ENCODE data around the gene DCXR. TPM values are rescaled to one million over a fixed set of nuclear protein-coding genes. Genes with fewer than 3 reads are reported as not detected.

Gene DCXR
- total RNA-seq, 2 experiments from 2014 or later: 103 to 119 TPM

- ATAC-seq (ENCODE audit: poor library complexity): no peak
- no peaks in the 10 kb centered on the region for H3K4me1 ChIP-seq (ENCODE audit: insufficient read depth, low read length)
- H3K4me3 Mint-ChIP-seq: no peak overlapping the region
- H3K9me3 Mint-ChIP-seq: no peaks in the 10 kb centered on the region
- H3K36me3 Mint-ChIP-seq (ENCODE audit: low read depth): no peaks in the 10 kb centered on the region
- no peak overlapping the region for H3K4me3 ChIP-seq (ENCODE audit: low read length)
- no peak for TF ChIP-seq CTCF (IDR thresholded peaks at IDR 0.05)
- no peak overlapping the region for H3K27ac ChIP-seq (ENCODE audit: low read depth in 1 of 2, low read length in 2 of 2)
- H3K36me3 ChIP-seq (ENCODE audit: insufficient read depth, low read length): no peaks in the 10 kb centered on the region
- H3K27me3 Mint-ChIP-seq: no peaks in the 10 kb centered on the region
- H3K27ac Mint-ChIP-seq: no peak overlapping the region
- H3K9me3 ChIP-seq (ENCODE audit: control insufficient read depth in 1 of 2, insufficient read depth in 1 of 2, low read length in 2 of 2): no peaks in the 10 kb centered on the region
- no peak for DNase-seq
- intact Hi-C loops (cut with DNase I, micrococcal nuclease): no loop called here
- no peaks in the 10 kb centered on the region for H3K4me1 Mint-ChIP-seq (ENCODE audit: low read depth)
- POLR2A ChIA-PET: no interaction called here
- CTCF ChIA-PET: interaction anchor here (1.2 kb wide), 1 partner anchor 51 kb away, joined by 3 read pairs; no protein-coding TSS in a partner anchor
- H3K27me3 ChIP-seq (ENCODE audit: control insufficient read depth in 1 of 2, insufficient read depth in 2 of 2, low read length in 2 of 2): no peaks in the 10 kb centered on the region
Observed at GRCh38 chr17:82010575-82011525, 26.6 kb downstream of the DCXR start.

GRCh38 chr17:82009413-82009812 lies 28.1 kb downstream of the DCXR start:
- ChIA-PET POLR2A (no interaction called here), CTCF (interaction anchor here (0.8 to 1.2 kb wide), 2 partner anchors 10 to 50 kb away, joined by 3 read pairs; no protein-coding TSS in a partner anchor)
- no peaks in the 10 kb centered on the region for H3K9me3 Mint-ChIP-seq
- intact Hi-C loops (cut with DNase I, micrococcal nuclease): no loop called here
- H3K27ac ChIP-seq (ENCODE audit: low read depth in 1 of 2, low read length in 2 of 2): no peak overlapping the region
- no peaks in the 10 kb centered on the region for H3K36me3 ChIP-seq (ENCODE audit: insufficient read depth, low read length)
- no peak for TF ChIP-seq CTCF (IDR thresholded peaks at IDR 0.05)
- no peak for ATAC-seq (ENCODE audit: poor library complexity)
- H3K9me3 ChIP-seq (ENCODE audit: control insufficient read depth in 1 of 2, insufficient read depth in 1 of 2, low read length in 2 of 2): no peaks in the 10 kb centered on the region
- no peaks in the 10 kb centered on the region for H3K4me1 Mint-ChIP-seq (ENCODE audit: low read depth)
- no peak for DNase-seq
- no peak overlapping the region for H3K27ac Mint-ChIP-seq
- H3K27me3 ChIP-seq (ENCODE audit: control insufficient read depth in 1 of 2, insufficient read depth in 2 of 2, low read length in 2 of 2): no peaks in the 10 kb centered on the region
- no peaks in the 10 kb centered on the region for H3K27me3 Mint-ChIP-seq
- no peaks in the 10 kb centered on the region for H3K36me3 Mint-ChIP-seq (ENCODE audit: low read depth)
- H3K4me3 ChIP-seq (ENCODE audit: low read length): no peak overlapping the region
- H3K4me1 ChIP-seq (ENCODE audit: insufficient read depth, low read length): no peaks in the 10 kb centered on the region
- no peak overlapping the region for H3K4me3 Mint-ChIP-seq

- POLR2A ChIA-PET: no interaction called here
- Histone ChIP-seq H3K36me3 (ENCODE audit: insufficient read depth, low read length) (no peaks in the 10 kb centered on the region), H3K27me3 (ENCODE audit: control insufficient read depth in 1 of 2, insufficient read depth in 2 of 2, low read length in 2 of 2) (no peaks in the 10 kb centered on the region), H3K4me3 (ENCODE audit: low read length) (no peak overlapping the region), H3K4me1 (ENCODE audit: insufficient read depth, low read length) (no peaks in the 10 kb centered on the region), H3K27ac (ENCODE audit: low read depth in 1 of 2, low read length in 2 of 2) (no peak overlapping the region), H3K9me3 (ENCODE audit: control insufficient read depth in 1 of 2, insufficient read depth in 1 of 2, low read length in 2 of 2) (no peaks in the 10 kb centered on the region)
- DNase-seq (no peak), ATAC-seq (ENCODE audit: poor library complexity) (no peak)
- no peak overlapping the region for H3K27ac Mint-ChIP-seq
- H3K4me3 Mint-ChIP-seq: no peak overlapping the region
- no peaks in the 10 kb centered on the region for H3K4me1 Mint-ChIP-seq (ENCODE audit: low read depth)
- TF ChIP-seq CTCF (IDR thresholded peaks at IDR 0.05): no peak
- no peaks in the 10 kb centered on the region for H3K36me3 Mint-ChIP-seq (ENCODE audit: low read depth)
- CTCF ChIA-PET: no interaction called here
- no peaks in the 10 kb centered on the region for H3K9me3 Mint-ChIP-seq
- no peaks in the 10 kb centered on the region for H3K27me3 Mint-ChIP-seq
- intact Hi-C loops (cut with DNase I, micrococcal nuclease): no loop called here
Observed at GRCh38 chr17:82008941-82009405, 28.5 kb downstream of the DCXR start.
